ENCODE results near the gene CCL25.

- TF ChIP-seq, protein P1, sequence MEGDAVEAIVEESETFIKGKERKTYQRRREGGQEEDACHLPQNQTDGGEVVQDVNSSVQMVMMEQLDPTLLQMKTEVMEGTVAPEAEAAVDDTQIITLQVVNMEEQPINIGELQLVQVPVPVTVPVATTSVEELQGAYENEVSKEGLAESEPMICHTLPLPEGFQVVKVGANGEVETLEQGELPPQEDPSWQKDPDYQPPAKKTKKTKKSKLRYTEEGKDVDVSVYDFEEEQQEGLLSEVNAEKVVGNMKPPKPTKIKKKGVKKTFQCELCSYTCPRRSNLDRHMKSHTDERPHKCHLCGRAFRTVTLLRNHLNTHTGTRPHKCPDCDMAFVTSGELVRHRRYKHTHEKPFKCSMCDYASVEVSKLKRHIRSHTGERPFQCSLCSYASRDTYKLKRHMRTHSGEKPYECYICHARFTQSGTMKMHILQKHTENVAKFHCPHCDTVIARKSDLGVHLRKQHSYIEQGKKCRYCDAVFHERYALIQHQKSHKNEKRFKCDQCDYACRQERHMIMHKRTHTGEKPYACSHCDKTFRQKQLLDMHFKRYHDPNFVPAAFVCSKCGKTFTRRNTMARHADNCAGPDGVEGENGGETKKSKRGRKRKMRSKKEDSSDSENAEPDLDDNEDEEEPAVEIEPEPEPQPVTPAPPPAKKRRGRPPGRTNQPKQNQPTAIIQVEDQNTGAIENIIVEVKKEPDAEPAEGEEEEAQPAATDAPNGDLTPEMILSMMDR (IDR thresholded peaks at IDR 0.05) = no peak
- TF ChIP-seq POLR2A (IDR thresholded peaks at IDR 0.05) (no peak), POLR2AphosphoS5 (IDR thresholded peaks at IDR 0.05) (no peak)
Measured at GRCh38 chr19:8004001-8004400, 48.6 kb upstream of the CCL25 start.

Measured in prostate gland (tissue), 2 donors.